Transverse colon (tissue), 4 donors: ENCODE data around the gene NEK11. TPM values are rescaled to one million over a fixed set of nuclear protein-coding genes. Genes with fewer than 3 reads are reported as not detected.

Source experiments
- DNase-seq: peaks from one replicate; pipeline ENCODE4 v3.0.0-alpha.2; 2019
- H3K27ac ChIP-seq, 4 donors: fragments of 200-600 bp; sonication (generic); 2 replicates each; pipeline ENCODE4 v1.5.1; 2016 to 2018; ENCODE audit warnings: inconsistent platforms in 4 of 4
- H3K27me3 ChIP-seq: fragments of 200-600 bp; sonication (generic); 2 replicates; pipeline ENCODE4 v1.5.1; 2017; ENCODE audit warnings: inconsistent platforms
- H3K36me3 ChIP-seq, 4 donors: fragments of 200-600 bp; sonication (generic); 2 replicates each; pipeline ENCODE4 v1.5.1; 2017 to 2019; ENCODE audit warnings: inconsistent platforms in 4 of 4
- H3K4me1 ChIP-seq, 4 donors: fragments of 200-600 bp; sonication (generic); 2 replicates each; pipeline ENCODE4 v1.5.1; 2017 to 2020; ENCODE audit warnings: inconsistent platforms in 4 of 4
- H3K4me3 ChIP-seq, 4 donors: fragments of 200-600 bp; sonication (generic); 1 replicate in 1 of 4; 2 replicates in 3 of 4; pipeline versions ENCODE4 v1.5.1 to v1.6.1; 2017 to 2019; ENCODE audit warnings: inconsistent platforms in 4 of 4
- H3K9me3 ChIP-seq, 2 donors: fragments of 200-600 bp; sonication (generic); 2 replicates each; pipeline ENCODE4 v1.5.1; 2017 to 2019; ENCODE audit warnings: inconsistent platforms in 2 of 2
- CTCF ChIP-seq, 5 experiments: fragments of 200-600 bp in 3 of 5; fragments of 450-650 bp in 2 of 5; sonication (generic) in 3 of 5; IDR thresholded peaks; 1 replicate in 2 of 5; 2 replicates in 3 of 5; pipeline ENCODE4 v1.5.1; 2016 to 2017; ENCODE audit warnings: antibody characterized with exemption in 5 of 5, inconsistent platforms in 3 of 5, mild to moderate bottlenecking in 2 of 5, moderate library complexity in 1 of 5
- EP300 ChIP-seq: sonication (generic); formaldehyde crosslinking; IDR thresholded peaks from one replicate; pipeline ENCODE4 v1.6.1; 2017; ENCODE audit warnings: antibody characterized with exemption, low read depth
- POLR2A ChIP-seq: fragments of 450-650 bp; IDR thresholded peaks from one replicate; pipeline ENCODE4 v1.6.1; 2016; ENCODE audit warnings: antibody characterized with exemption, mild to moderate bottlenecking, moderate library complexity
- POLR2AphosphoS5 ChIP-seq, 3 donors: sonication (generic); formaldehyde crosslinking; IDR thresholded peaks; one replicate each; pipeline ENCODE4 v1.6.1; 2016; ENCODE audit warnings: antibody characterized with exemption in 3 of 3
- WGBS, 2 donors: methylation state at CpG; one replicate each; pipeline ENCODE4 v1.1.5; 2018; ENCODE audit warnings: low coverage in 1 of 2; 5-methylcytosine and 5-hydroxymethylcytosine counted together
- in situ Hi-C, 4 donors: fragments of 200-750 bp; cut with MboI; loops; one replicate each; pipeline versions ENCODE4 v1.15.0 to v1.15.1; 2017; ENCODE audit warnings: low sequenced_read_pairs in 3 of 4, low pct_ligation_motif_present in 1 of 4, low pct_unique_long_range_greater_than_20kb in 1 of 4
- intact Hi-C: fragments of 100-400 bp; cut with DNase I; formaldehyde crosslinking; loops from one replicate; pipeline ENCODE4 v1.15.1; 2023; ENCODE audit warnings: low total_unique reads
- total RNA-seq, 4 donors: library from RNA; depleted of rRNA; stranded (reverse); fragments of >200 nt; gene quantifications; one replicate each; pipeline ENCODE4 v1.1.0, GENCODE V29; 2016

Gene NEK11
- total RNA-seq, 4 donors from 2014 or later = 4.6 to 12.3 (median 8.5) TPM

- in situ Hi-C loops (no loop called here), intact Hi-C loops (no loop called here)
- Histone ChIP-seq H3K9me3 (no peaks in the 10 kb centered on the region), H3K36me3 (no peaks in the 10 kb centered on the region), H3K4me3 (no peak overlapping the region), H3K4me1 (no peaks in the 10 kb centered on the region), H3K27me3 (no peaks in the 10 kb centered on the region), H3K27ac (no peak overlapping the region)
- 83 to 89% methylated on average over 1 to 2 of the region's 2 CpGs for WGBS, 2 donors
- TF ChIP-seq EP300 = no peak
- no peak for TF ChIP-seq CTCF (IDR thresholded peaks at IDR 0.05)
- DNase-seq = no peak
These were observed 288.5 kb downstream of the NEK11 start for GRCh38 chr3:131315162-131315561.

GRCh38 chr3:131317667-131318066 is 291.0 kb downstream of the NEK11 start:
- Histone ChIP-seq H3K9me3 (no peaks in the 10 kb centered on the region), H3K4me1 (no peaks in the 10 kb centered on the region), H3K27ac (no peak overlapping the region), H3K4me3 (no peak overlapping the region), H3K27me3 (no peaks in the 10 kb centered on the region), H3K36me3 (no peaks in the 10 kb centered on the region)
- 73 to 100% methylated on average over 1 to 2 of the region's 2 CpGs for WGBS, 2 donors
- DNase-seq = no peak
- intact Hi-C loops = no loop called here
- no peak for TF ChIP-seq CTCF (IDR thresholded peaks at IDR 0.05)
- no peak for TF ChIP-seq EP300
- TF ChIP-seq POLR2A = no peak
- no peak for TF ChIP-seq POLR2AphosphoS5 (IDR thresholded peaks at IDR 0.05)
- in situ Hi-C loops = no loop called here

- TF ChIP-seq CTCF (IDR thresholded peaks at IDR 0.05) = no peak
- no peak for TF ChIP-seq POLR2AphosphoS5 (IDR thresholded peaks at IDR 0.05)
- no peak for TF ChIP-seq POLR2A
- no peak for TF ChIP-seq EP300
- in situ Hi-C loops = no loop called here
- no peaks in the 10 kb centered on the region for H3K36me3 ChIP-seq
- DNase-seq = no peak
- WGBS, 2 donors = 56 to 66% methylated on average over 2 to 3 of the region's 3 CpGs
- no peaks in the 10 kb centered on the region for H3K27me3 ChIP-seq
- intact Hi-C loops = no loop called here
- no peak overlapping the region for H3K27ac ChIP-seq
- no peaks in the 10 kb centered on the region for H3K9me3 ChIP-seq
- H3K4me1 ChIP-seq = no peaks in the 10 kb centered on the region
- no peak overlapping the region for H3K4me3 ChIP-seq
These were observed 296.3 kb downstream of the NEK11 start for GRCh38 chr3:131323014-131323413.

GRCh38 chr3:131323792-131324191 is 297.1 kb downstream of the NEK11 start:
- Histone ChIP-seq H3K4me1 (no peaks in the 10 kb centered on the region), H3K27me3 (no peaks in the 10 kb centered on the region), H3K27ac (no peak overlapping the region), H3K36me3 (no peaks in the 10 kb centered on the region), H3K4me3 (no peak overlapping the region), H3K9me3 (no peaks in the 10 kb centered on the region)
- WGBS, 2 donors = 75 to 100% methylated on average over 1 to 2 of the region's 2 CpGs
- in situ Hi-C loops (no loop called here), intact Hi-C loops (no loop called here)
- TF ChIP-seq POLR2AphosphoS5 (IDR thresholded peaks at IDR 0.05) (no peak), EP300 (no peak), CTCF (IDR thresholded peaks at IDR 0.05) (no peak), POLR2A (no peak)
- no peak for DNase-seq
